Pons (tissue), 1 donor: ENCODE measurements around the gene MIAT.

Experiments
- DNase-seq: peaks from one replicate; pipeline ENCODE4 v3.0.0-alpha.2; 2016; ENCODE audit warnings: low spot score

Gene MIAT

DNA sequence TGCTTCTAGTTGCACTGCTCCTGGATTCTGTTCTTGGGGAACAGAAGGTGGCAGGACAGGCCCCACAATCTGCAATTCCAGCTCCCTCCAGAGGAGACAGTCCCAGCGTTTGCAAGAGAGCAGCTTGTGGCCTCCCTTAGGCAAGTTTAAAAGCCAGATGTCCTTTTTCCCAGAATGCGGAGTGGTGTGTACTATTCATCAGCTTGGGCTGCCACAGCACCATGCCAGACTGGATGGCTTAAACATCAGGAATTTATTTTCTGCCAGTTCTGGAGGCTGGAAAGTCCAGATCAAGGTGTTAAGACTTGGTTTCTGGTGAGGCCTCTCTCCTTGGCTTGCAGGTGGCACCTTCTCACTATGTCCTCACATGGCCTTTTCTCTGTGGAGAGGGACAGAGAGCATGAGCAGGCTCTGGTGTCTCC is 11.7 kb downstream of the MIAT start:
- DNase-seq: no peak

GRCh38 chr22:26670459-26670858 is 13.1 kb downstream of the MIAT start:
- no peak for DNase-seq

DNA sequence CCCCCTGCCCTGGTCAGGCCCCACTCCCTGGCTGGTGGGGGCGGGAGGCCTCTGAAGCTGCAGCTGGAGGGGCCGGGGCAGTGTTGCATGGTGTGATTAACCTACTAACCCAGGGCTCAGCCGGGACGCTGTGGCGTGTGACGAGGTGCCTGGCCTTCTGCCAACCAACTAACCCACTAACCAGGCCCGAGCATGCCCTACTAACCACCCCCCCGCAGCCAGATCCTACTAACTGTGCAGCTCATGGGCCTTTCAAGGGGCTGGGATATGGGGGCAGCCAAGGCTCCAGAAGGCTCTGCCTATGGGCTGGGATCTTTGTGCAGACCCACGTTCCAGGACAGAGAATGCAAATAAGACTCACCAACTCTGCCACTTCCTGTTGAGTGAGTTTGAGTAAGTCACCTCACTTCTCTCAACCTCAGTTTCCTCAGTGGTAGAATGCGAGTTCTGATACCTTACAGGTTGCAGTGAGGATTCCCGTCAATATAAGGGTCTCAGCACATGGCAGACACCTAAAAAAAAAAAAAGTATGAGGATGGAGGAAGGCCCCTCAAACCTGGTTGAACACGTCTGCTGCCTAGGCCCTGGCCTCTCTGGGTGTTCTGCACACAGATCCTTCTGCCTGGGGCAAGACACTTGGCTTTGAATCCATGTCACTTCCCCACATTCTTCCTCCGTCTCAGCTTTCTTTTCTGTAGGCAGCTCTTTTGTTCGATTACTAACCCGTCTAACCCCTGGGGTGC is 14.1 kb downstream of the MIAT start:
- no peak for DNase-seq

- DNase-seq: no peak
These were observed 14.7 kb downstream of the MIAT start for GRCh38 chr22:26672060-26672471.

GRCh38 chr22:26672590-26673468 is 15.4 kb downstream of the MIAT start:
- peak; percentile 96 for DNase-seq

- DNase-seq: no peak
These were observed 16.1 kb downstream of the MIAT start for GRCh38 chr22:26673486-26673885.

DNA sequence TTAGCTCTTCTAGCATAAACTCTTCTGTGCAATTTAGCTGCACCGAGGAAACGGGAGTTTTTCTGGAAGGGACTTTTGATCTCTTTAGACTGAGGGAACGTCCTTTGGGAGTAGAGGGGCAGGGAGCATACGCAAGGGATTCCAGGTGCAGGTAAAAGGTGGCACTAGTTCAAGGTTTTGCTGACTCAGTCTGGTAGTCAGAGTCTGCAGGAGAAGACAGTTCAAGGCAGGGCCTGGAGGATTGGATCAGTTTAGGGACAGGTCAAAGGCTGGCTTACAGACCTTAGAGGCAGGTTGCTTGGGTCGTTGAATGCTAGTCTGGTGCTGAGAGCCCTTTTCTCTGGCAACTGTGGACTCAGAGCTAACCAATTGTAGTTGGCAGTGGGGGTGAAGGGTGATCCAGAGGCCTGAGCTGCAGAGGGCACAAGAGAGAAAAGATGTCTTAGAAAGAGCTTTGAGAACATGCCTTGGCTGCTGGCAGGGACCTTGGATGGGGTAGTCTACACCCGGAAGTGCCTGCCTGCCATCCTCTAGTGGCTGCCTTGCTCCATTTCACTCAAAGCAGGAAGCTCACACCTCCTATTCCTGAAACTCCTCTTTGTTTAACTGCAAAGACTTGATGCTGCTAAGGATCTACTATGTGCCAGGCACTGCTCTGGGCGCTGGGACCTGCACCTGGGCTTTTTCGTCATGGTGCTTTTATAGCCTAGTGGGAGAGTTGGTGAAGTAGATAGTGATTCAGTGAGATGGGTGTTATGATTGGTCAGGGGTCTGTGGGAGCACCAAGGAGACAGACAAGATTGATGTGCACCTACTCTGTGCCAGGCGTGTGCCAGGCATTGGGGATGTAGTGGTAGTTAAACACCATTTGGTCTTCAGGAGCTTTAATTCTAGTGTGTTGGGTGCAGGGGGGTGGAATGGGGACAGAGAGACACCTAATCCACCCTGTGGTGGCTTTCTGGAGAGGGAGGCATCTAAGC is 17.1 kb downstream of the MIAT start:
- DNase-seq: no peak

- DNase-seq: no peak
These were observed 18.4 kb downstream of the MIAT start for GRCh38 chr22:26675687-26676268.

DNA sequence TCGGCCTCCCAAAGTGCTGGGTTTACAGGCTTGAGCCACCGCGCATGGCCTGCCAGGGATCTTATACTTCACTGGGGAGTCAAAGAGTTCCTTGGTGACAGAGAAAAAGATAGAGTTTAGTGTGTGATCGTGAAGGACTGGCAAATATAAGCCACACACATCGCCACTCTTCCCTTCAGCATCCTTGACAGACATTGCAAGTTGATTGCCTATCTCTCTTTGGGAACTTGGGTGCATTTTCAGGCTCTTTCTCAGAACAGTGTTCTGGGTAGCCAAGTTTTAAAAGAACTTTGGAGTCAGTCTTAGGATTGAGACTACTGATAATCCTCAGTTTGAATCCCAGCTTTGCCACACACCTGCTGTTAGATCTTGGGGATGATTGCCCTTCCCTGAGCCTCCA is 19.8 kb downstream of the MIAT start:
- DNase-seq: no peak

- peak; percentile 72 for DNase-seq
These were observed 21.7 kb downstream of the MIAT start for GRCh38 chr22:26679003-26679629.

- DNase-seq: no peak
These were observed 23.1 kb downstream of the MIAT start for GRCh38 chr22:26680485-26680884.

DNA sequence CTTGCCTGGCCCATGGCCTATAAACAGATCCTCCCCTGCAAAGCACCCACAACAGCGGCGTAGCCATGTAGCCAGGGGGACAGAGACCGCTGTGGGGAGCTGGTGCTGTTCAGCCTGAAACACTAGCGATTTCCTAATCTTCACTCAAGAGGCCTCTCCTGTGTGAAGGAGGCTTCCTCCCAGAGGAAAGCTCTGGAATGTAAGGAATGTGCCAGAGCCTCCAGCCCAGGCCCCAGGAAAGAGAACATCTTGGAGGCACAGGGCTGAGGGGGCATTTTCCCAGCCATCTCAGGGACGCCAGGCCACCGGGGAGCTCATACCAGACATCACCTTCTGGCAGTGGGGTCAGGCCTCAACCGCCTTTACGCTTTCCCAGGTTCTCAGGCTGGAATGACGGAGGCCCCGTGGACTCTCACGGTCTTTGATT is 24.0 kb downstream of the MIAT start:
- DNase-seq: no peak

- DNase-seq: no peak
These were observed 26.8 kb downstream of the MIAT start for GRCh38 chr22:26684168-26684567.

- DNase-seq: no peak
These were observed 28.2 kb downstream of the MIAT start for GRCh38 chr22:26685601-26686000.

- DNase-seq: no peak
These were observed 30.1 kb downstream of the MIAT start for GRCh38 chr22:26687439-26687838.

GRCh38 chr22:26689513-26690301 is 32.3 kb downstream of the MIAT start:
- no peak for DNase-seq

GRCh38 chr22:26690654-26691376 is 33.4 kb downstream of the MIAT start:
- no peak for DNase-seq

DNA sequence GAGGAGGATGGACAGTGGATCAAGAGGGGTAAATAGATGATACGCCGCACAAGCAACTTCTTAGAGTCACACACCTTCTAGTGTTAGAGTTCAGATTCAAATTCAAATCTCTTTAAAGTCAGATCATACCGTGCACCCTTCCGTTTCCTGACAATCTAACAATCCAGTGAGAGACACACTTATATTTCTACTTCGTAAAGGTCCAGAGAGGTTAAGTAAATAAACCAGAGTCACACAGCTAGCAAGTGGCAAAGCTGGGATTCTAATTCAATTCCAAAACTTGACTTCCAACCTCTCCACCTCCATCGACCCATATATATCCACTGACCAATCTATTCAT is 34.0 kb downstream of the MIAT start:
- DNase-seq: no peak

GRCh38 chr22:26692215-26692614 is 34.8 kb downstream of the MIAT start:
- no peak for DNase-seq

GRCh38 chr22:26697151-26697550 is 39.8 kb downstream of the MIAT start:
- DNase-seq: no peak
